ENCODE measurements around the gene RBM24.
"Not testable (repeated sequence)": the region's sequence is repeated elsewhere in the genome, so short reads cannot be mapped to it uniquely, and the experiment has no call there.

RBM24 gene

DNA sequence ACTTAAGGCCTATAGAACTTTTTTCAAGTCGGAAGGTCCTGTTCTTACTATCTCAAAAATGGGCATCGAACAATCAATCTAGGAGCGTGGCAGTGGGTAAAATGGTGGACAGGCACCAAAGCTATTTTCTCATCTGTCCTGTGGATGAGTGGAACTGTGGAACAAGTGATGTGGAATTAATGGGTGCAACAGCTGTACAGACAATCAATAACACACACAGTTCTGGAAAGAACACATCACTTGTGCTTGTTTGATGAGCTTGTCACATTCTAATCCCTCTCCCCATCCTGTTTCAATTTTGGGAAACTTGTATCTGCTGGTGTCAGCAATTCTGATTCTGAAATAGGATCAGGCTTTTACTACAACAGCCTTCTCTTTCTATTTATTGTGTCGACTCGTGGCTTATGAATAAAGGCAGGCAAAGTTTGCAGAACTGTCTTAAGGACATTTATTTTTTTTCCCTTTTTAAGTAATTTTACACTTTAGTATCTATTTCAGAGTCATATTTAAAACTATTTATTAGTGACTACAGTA is 11.5 kb downstream of the RBM24 start:
- no peak for DNase-seq

DNA sequence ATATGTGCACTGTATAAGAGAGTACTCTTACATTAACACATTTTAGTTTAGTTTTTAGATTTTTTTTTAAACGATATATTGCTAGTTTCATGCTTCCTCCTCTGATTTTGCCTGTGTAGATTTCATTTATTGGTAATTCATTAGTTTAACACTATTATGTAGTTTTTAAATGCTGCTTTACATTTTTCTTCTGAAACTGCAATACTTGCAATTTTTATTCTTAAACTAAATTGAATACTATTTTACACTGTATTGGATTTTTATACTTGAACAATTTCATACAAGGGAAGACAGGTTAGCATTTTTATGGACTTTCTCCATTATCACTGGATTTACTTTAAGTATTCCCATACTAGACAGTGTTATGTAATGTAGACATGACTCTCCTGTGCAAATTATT is 12.2 kb downstream of the RBM24 start:
- DNase-seq: no peak

DNA sequence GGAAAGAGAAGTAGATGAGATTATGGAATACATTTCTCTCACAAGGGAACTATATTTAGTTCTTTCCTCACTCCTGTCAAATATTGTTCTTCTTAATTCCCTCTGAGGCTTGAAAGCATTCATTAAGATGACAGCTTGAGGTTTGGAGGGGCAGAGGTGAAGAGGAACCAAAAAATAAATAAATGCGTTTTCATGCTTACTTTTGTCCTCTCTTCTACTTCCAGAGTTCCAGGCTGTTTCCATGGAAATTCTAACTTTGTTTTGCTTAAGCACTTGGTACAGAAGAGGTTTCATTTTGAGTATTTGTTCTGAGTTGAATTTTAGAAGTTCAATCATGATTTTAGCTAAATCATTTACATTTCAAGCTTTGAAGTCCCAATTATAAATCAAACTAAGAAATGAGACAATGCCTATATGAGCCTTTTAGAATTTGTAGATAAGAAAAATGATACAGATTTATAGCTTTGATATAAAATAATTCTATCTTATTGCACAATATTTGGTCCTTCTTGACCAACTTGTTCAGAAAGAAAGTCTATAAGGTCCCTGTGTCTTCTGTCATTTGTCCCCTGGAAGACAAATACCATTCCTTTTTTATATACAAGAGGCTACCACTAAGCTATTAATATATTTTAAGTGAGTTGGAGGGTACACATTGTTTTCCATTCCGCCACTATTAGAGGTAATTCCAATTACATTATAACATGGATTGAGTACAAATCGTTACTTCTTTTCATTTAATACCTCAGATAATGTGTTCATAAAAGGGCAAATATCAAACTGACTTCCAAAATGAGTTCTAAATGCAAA is 16.3 kb downstream of the RBM24 start:
- no peak for DNase-seq

DNA sequence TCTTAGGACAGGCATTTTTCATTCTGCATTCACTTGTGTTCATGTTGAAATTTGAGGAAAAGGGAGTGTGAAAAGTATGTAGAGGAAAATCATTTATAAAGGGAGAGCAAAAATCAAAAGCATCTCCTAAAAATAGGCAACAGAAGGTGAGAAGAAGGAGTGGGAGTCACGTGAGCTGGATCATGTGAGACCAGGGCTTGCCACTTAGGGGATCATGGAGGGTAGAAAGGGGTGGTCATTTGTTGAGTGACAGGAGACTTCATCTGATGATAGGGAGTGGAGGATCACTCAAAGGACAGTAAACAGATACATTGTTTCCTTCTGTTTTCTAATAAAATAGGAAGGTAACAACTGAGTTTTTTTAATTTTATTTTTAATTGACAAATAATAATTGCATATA is 17.1 kb downstream of the RBM24 start:
- no peak for DNase-seq

DNA sequence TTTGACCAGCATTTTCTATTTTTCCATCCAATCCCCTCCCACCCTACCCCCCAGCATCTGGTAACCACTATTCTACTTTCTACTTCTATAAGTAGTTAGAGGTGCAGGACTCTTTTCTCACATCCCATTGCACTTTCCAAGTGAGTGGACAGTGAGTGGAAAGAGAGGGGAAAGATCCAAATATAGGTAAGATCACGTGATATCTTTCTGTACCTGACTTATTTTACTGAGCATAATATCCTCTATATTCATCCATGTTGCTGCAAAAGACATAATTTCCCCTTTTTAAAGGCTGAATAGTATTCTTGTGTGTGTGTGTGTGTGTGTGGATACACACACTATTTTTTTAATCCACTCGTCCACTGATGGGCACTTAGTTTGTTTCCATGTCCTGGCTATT is 18.1 kb downstream of the RBM24 start:
- no peak for DNase-seq

DNA sequence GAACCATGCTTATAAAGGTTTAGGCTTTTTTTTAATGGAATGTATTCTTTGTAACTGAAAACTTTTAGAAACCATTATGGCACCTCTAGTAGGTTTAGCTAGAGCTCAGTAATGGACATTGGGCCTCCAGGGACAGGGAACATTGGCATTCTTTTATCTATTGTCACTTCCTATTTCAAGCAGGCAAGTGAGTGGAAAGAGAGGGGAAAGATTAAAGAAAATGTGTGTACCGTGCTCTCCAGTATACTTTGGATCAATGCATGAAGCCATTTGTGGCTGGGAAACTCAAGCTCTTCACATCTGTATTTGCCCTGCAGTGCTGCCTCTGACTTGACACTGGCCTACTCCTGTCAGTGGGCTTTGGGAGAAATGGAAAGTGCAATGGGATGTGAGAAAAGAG is 18.6 kb downstream of the RBM24 start:
- DNase-seq: no peak

DNA sequence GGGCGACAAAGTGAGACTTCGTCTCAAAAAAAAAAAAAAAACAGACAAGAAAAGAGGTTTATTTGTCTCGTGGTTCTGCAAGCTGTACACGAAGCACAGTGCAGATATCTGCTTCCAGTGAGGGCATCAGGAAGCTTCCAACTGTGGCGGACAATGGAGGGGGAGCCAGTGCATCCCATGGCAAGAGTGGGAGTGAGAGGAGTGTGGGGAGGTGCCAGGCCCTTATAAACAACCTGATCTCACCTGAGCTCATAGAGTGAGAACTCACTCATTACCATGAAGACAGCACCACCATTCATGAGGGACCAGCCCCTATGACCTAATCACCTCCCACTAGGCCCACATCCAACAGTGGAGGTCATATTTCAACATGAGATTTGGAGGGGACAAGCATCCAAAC is 19.5 kb downstream of the RBM24 start:
- DNase-seq: no peak

DNA sequence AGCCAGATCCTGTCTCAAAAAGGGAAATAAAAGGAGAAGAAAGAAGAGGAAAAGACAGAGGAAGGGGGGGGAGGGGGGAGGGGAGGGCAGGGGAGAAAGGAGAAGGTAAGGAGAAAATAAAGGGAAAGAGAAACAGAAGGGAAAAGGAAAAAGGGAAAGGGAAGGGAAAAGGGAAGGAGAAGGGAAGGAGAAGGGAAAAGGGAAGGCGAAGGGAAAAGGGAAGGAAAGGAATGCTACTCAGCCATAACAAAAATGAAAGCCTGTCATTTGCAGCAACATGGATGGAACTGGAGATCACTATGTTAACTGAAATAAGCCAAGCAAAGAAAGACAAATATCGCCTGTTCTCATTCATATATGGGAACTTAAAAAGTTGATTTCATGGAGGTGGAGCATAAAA is 22.3 kb downstream of the RBM24 start:
- no peak for DNase-seq

DNA sequence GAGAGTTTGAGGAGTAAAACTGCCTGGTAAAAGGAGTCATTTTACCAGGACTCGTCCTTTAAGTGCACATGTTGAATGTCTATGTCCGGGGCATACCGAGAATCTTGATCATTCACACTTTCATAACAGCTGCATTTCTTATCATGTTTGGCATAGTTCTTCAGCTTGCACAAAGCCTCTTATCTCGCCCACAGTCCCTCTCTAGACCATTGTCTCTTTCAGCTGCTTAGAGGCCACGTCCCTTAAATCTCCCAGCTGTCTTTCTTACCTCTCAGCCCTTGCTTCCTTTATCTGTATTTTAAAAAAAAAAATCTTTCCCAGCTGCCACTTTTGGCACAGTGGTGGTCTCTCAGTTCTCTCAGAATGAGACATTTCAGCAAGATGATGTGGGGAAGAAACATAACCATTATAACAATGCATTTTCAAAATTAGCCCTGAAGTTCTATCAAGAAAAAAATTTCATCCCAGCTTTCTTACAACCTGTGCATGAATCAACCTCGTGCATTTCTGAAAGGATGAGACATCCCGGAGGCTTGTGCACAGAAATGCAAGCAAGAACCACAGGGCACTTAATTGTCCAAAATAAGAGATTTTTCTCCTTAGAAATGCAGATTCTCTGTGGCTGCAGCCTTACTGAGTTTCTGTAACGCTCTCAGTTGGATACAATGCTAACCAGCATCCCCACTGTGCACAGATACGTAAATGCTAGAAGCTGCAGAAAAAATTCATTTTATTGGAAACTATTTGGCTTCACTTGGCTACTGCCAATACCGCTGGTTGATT is 24.2 kb downstream of the RBM24 start:
- DNase-seq: no peak

DNA sequence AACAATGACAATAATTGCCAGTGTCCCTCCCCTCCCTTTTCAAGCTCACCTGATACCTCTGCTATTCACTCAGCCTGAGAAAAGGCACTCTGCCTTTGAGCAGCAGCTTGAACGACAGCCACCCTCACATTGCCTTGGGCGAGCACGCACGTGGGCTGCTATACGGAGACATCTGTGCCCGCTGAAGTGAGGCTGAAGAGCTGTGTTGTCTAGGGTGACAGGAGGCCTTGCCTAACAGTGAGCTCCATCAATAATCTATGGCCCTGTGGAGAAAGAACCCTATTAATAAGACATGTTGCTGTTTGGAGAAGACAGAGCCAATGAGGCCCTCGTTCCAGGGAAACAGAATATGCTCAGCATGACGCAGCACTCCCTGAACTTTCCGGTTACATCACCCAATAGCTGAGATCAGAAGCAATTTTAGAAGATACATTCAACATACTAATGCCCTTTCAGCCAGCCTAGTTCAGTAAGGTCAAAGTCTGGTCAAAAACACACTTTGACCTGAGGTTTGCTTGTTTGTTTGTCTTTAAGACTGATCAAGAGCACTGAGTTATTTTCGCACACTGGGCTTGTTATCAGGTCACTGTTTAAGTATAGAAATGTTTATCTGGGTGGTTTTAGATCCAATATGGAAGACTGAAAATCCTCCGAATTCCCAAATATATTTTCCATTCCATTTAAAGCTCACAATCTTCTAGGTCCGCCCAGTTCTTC is 30.6 kb downstream of the RBM24 start:
- no peak for DNase-seq

DNA sequence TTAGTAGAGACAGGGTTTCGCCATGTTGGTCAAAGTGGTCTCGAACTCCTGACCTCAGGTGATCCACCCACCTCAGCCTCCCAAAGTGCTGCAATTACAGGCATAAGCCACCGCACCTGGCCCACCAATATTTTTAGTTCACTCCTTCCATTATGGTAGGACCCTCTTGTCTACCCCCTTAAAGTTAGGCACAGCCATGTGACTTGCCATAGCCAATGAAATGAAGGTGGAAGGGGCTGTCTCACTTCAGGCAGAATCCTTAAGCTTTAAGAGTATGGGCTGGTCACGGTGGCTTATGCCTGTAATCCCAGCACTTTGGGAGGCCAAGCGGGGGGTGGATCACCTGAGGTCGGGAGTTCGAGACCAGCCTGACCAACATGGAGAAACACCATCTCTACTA is 32.1 kb downstream of the RBM24 start:
- not testable (repeated sequence) for DNase-seq

DNA sequence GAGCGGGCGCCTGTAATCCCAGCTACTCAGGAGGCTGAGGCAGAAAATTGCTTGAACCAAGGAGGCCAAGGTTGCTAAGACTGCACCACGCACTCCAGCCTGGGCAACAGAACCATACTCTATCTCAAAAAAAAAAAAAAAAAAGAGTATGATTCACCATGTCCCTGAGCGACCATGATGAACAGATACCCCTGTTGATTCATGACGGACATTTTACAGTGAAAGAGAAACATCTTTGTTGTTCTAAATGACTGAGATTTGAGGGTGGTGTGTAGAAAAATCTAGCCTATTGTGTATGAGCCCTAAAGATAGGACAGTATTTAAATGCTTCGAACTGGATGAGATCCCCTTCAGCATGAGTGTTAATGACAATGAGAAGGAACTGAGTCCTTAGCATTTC is 32.8 kb downstream of the RBM24 start:
- DNase-seq: no peak

DNA sequence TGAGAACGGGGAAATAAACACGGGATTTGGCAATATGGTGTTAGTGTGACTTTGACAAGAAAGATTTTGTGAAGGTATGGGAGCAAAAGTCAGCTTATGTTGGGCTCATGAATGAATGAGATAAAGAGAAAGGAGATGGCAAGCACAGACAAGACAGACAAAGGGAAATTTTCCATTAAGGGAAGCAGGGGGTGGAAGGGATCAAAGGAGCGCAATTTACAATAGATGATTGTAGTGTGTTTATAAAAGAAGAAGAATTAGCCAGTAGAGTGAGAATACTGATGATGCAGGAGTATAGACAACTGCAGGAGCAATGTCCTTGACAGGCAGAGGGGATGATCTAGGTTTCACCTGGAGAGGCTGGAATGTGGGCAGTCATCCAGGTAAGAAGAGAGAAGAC is 34.1 kb downstream of the RBM24 start:
- no peak for DNase-seq

DNA sequence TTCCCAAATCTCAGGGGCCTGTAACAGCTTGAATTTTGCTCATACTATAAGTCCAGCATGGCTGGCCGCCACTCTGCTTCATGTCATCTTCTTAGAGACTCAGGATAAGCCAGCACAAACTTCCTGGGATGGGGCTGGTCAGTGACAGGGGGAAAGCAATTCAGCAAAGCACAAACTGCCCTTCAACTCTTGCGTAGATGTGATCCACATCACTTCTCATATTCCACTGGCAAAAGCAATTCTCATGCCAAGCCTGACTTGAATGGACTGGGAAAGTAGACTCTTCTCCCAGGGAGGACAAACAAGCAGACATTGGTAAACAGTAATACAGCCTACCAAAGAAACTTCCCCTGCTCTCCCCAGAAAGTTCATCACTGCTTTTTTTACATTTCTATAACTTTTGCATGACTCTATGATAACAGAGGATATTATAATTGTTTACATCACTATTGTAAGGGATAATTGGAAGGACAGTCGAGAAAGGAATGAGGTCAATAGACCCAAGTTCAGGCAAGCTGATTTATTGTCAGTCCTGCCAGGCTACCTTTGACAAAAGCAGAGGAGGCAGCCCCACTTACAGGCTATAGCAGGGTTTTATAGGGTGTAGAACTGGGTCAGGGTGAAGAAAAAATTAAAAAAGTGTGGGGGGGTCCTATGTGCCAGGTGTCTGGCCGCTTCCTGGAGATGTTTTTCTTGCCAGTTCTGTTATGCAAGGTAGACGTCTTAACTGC is 37.4 kb downstream of the RBM24 start:
- DNase-seq: no peak

DNA sequence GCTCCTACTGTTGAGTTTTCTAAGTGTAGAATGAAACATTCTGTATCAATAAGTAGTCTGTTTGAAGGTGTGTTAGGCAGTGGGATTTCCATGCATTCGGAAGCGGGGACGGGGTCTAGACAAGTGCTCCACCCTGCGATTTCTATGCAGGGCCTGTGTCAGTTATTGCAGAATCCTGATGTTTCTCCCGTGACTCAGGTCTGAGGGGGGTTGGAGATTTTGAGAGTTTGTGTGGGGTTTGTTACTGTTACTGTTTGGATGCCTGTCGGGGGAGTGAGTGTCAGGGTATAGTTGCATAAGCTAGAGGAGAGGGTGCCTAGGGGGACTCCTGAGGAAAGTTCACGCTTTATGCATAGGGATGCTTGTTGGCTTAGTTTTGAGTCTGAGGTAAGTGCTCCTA is 39.1 kb downstream of the RBM24 start:
- DNase-seq: not testable (repeated sequence)

DNA sequence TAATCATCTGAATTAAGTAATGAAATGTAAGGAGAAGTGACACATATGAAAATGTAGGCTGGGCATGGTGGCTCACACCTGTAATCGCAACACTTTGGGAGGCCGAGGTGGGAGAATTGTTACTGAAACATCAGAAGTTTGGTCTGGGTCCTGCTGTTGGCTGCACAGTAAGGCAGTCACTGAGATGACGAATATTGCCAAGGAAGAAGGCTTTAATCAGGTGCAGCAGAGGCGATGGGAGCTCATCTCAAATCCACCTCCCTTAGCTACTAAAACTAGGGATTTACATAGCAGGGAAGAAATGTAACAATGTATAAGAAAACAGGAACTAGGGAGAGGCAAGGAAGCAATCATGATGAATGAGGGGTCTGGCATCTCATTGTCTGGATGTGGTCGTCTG is 50.1 kb downstream of the RBM24 start:
- no peak for DNase-seq

DNA sequence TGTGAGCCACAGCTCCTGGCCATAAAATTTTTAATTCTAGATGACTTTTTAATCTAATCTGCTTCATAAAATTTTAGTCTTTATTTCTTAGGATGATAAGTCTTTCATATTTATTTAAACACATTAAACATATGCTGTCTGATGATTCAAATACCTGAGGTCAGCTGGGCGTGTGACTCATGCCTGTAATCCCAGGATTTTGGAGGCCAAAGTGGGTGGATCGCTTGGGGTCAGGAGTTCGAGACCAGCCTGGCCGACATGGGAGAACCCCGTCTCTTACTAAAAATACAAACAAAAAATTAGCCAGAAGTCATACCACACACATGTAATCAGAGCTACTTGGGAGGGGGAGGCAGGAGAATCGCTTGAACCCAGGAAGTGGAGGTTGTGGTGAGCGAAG is 53.1 kb downstream of the RBM24 start:
- DNase-seq: no peak

DNA sequence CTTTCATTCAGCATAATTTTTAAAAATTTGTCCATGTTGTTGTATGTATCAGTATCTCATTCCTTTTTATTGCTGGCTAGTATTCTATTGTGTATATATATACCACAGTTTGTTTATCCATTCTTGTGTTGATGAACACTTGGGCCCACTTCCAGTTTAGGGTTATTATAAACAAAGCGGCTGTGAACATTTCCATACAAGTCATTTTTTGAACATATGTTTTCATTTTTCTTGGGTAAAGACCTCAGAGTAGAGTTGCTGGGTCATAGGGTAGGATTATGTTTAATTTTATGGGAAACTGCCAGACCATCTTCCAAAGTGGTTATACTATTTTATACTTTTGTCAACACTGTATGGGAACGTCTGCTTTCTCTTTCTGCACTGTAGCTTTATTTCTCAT is 55.3 kb downstream of the RBM24 start:
- no peak for DNase-seq

DNA sequence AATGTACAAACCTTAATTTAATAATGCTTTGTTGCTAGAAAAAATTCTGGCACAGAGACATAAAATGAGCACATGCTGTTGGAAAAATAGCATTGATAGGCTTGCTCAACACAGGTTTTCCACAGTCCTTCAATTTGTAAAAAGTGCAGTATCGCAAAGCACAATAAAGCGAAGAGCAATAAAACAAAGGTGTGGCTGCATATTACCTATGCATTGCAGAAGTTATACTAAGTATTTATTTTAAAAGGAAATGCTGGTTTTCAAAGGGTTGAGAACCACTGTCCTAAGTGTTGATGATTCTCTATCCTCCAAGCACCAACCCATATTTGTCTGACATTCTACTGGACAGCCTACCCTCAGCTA is 58.1 kb downstream of the RBM24 start:
- DNase-seq: no peak

DNA sequence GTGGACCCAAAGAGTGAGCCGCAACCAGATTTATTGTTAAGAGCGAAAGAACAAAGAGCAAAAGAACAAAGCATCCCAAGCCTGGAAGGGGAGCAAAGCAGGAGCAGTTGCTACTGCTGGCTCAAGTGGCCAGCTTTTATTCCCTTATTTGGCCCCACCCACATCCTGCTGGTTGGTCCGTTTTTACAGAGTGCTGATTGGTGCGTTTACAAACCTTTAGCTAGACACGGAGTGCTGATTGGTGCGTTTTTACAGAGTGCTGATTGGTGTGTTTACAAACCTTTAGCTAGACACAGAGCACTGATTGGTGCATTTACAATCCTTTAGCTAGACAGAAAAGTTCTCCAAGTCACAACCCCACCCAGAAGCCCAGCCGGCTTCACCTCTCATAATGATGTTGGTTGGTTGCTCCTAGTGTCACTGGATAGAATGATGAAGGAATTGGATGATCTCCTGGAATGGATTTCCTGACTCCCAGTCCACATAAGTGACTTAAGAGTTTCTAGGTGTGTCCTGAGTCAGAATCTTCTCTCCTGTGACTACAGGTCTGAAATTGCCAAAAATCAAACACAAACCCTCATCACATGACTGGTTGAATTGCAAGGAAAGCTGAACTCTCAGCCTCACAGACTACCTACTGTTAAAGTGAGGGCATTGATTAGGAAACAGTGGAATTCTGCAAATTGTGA is 60.1 kb downstream of the RBM24 start:
- DNase-seq: no peak

DNA sequence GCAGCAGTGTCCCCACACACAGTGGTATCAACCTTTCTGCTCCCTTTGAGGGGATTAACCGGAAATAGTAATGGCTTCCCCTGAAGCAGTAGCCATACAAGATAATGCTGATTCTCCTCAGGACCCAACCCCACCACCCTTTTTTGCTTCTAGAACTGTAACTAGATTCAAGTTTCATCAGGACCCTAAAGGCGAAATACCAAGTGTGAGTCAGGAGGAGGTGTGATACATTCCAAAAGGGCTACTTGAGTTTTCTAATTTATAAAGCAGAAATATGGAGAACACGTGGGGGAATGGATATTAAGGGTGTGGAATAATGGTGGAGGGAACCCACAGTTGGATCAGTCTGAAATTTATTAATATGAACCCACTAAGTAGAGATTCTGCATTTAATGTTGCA is 60.7 kb downstream of the RBM24 start:
- DNase-seq: no peak

DNA sequence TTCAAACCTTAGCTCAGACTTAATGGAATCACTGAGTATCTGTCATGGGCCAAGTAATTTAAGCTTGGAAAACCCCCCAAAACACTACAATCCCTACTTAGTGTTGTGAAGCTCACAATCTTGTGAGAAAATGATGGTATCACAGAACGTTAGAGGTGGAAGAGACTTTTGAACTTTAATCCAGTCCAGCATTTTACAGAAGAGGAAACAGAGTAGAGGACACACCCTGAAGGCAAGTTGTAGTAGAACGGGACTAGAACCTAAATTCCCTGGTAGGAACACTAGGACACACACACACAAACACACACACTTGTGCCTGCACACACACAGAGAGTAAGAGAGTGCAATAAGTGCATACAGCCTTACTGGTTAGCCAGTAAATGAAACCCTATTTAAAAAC is 62.1 kb downstream of the RBM24 start:
- DNase-seq: no peak
